Measurements from ENCODE around the gene SYT8.

GRCh38 chr11:1821562-1821961, 13.2 kb upstream of the SYT8 start:
- TF ChIP-seq CTCF (IDR thresholded peaks at IDR 0.05; ENCODE audit: low read depth, low read length, poor library complexity, severe bottlenecking), result no peak
- TF ChIP-seq EZH2phosphoT487 (IDR thresholded peaks at IDR 0.05; ENCODE audit: borderline replicate concordance, low read length), result no peak

All from DOHH2 (cell line).